ENCODE data around the gene FRMPD4. TPM values are rescaled to one million over a fixed set of nuclear protein-coding genes. Genes with fewer than 3 reads are reported as not detected.

The FRMPD4 gene
- total RNA-seq, 2 donors from 2014 or later: not detected

GRCh38 chrX:12229986-12230385, 91.7 kb downstream of the FRMPD4 start:
- DNase-seq: no peak
- Mint-ChIP-seq H3K9me3 (no peaks in the 10 kb centered on the region), H3K4me1 (ENCODE audit: low read depth) (no peaks in the 10 kb centered on the region), H3K4me3 (no peak overlapping the region), H3K27me3 (ENCODE audit: low read depth) (peaks cover 13% of the 10 kb centered on the region), H3K27ac (no peak overlapping the region), H3K36me3 (ENCODE audit: insufficient read depth in 2 of 2) (no peaks in the 10 kb centered on the region)
- no peak for ATAC-seq (replicated peaks in 1 of 2)

- no peaks in the 10 kb centered on the region for H3K9me3 Mint-ChIP-seq
- no peaks in the 10 kb centered on the region for H3K36me3 Mint-ChIP-seq (ENCODE audit: insufficient read depth in 2 of 2)
- H3K27me3 Mint-ChIP-seq (ENCODE audit: low read depth): peaks cover 15% of the 10 kb centered on the region
- no peaks in the 10 kb centered on the region for H3K4me1 Mint-ChIP-seq (ENCODE audit: low read depth)
- no peak overlapping the region for H3K4me3 Mint-ChIP-seq
- no peak for ATAC-seq (replicated peaks in 1 of 2)
- H3K27ac Mint-ChIP-seq: no peak overlapping the region
- no peak for DNase-seq
These were observed 96.5 kb downstream of the FRMPD4 start for GRCh38 chrX:12234534-12235329.

- no peak for ATAC-seq (replicated peaks in 1 of 2)
- DNase-seq: no peak
- no peak overlapping the region for H3K4me3 Mint-ChIP-seq
- H3K9me3 Mint-ChIP-seq: no peaks in the 10 kb centered on the region
- no peak overlapping the region for H3K27ac Mint-ChIP-seq
- no peaks in the 10 kb centered on the region for H3K4me1 Mint-ChIP-seq (ENCODE audit: low read depth)
- H3K27me3 Mint-ChIP-seq (ENCODE audit: low read depth): peaks cover 15% of the 10 kb centered on the region
- H3K36me3 Mint-ChIP-seq (ENCODE audit: insufficient read depth in 2 of 2): no peaks in the 10 kb centered on the region
These were observed 97.9 kb downstream of the FRMPD4 start for GRCh38 chrX:12236156-12236555.

- no peaks in the 10 kb centered on the region for H3K9me3 Mint-ChIP-seq
- no peaks in the 10 kb centered on the region for H3K36me3 Mint-ChIP-seq (ENCODE audit: insufficient read depth in 2 of 2)
- H3K4me1 Mint-ChIP-seq (ENCODE audit: low read depth): no peaks in the 10 kb centered on the region
- no peak for ATAC-seq (replicated peaks in 1 of 2)
- no peak for DNase-seq
- H3K27ac Mint-ChIP-seq: no peak overlapping the region
- no peak overlapping the region for H3K4me3 Mint-ChIP-seq
- H3K27me3 Mint-ChIP-seq (ENCODE audit: low read depth): peaks cover 15% of the 10 kb centered on the region
These were observed 98.9 kb downstream of the FRMPD4 start for GRCh38 chrX:12237131-12237530.

GRCh38 chrX:12237771-12238170, 99.5 kb downstream of the FRMPD4 start:
- Mint-ChIP-seq H3K4me3 (no peak overlapping the region), H3K9me3 (no peaks in the 10 kb centered on the region), H3K4me1 (ENCODE audit: low read depth) (no peaks in the 10 kb centered on the region), H3K36me3 (ENCODE audit: insufficient read depth in 2 of 2) (no peaks in the 10 kb centered on the region), H3K27ac (no peak overlapping the region), H3K27me3 (ENCODE audit: low read depth) (peaks cover 14% of the 10 kb centered on the region)
- no peak for DNase-seq
- ATAC-seq (replicated peaks in 1 of 2): no peak

- no peak for ATAC-seq (replicated peaks in 1 of 2)
- Mint-ChIP-seq H3K27ac (no peak overlapping the region), H3K27me3 (ENCODE audit: low read depth) (peaks cover 6% of the 10 kb centered on the region), H3K36me3 (ENCODE audit: insufficient read depth in 2 of 2) (no peaks in the 10 kb centered on the region), H3K4me1 (ENCODE audit: low read depth) (no peaks in the 10 kb centered on the region), H3K9me3 (no peaks in the 10 kb centered on the region), H3K4me3 (no peak overlapping the region)
- no peak for DNase-seq
These were observed 101.2 kb downstream of the FRMPD4 start for GRCh38 chrX:12239356-12240082.

- ATAC-seq (replicated peaks in 1 of 2): no peak
- Mint-ChIP-seq H3K27me3 (ENCODE audit: low read depth) (peaks cover 6% of the 10 kb centered on the region), H3K36me3 (ENCODE audit: insufficient read depth in 2 of 2) (no peaks in the 10 kb centered on the region), H3K4me3 (no peak overlapping the region), H3K27ac (no peak overlapping the region), H3K4me1 (ENCODE audit: low read depth) (no peaks in the 10 kb centered on the region), H3K9me3 (no peaks in the 10 kb centered on the region)
- no peak for DNase-seq
These were observed 102.2 kb downstream of the FRMPD4 start for GRCh38 chrX:12240491-12240890.

- Mint-ChIP-seq H3K36me3 (ENCODE audit: insufficient read depth in 2 of 2) (no peaks in the 10 kb centered on the region), H3K27ac (no peak overlapping the region), H3K9me3 (no peaks in the 10 kb centered on the region), H3K27me3 (ENCODE audit: low read depth) (peaks cover 1% of the 10 kb centered on the region), H3K4me1 (ENCODE audit: low read depth) (no peaks in the 10 kb centered on the region), H3K4me3 (no peak overlapping the region)
- no peak for DNase-seq
- ATAC-seq (replicated peaks in 1 of 2): no peak
These were observed 102.8 kb downstream of the FRMPD4 start for GRCh38 chrX:12241026-12241425.

- H3K4me3 Mint-ChIP-seq: no peak overlapping the region
- no peaks in the 10 kb centered on the region for H3K4me1 Mint-ChIP-seq (ENCODE audit: low read depth)
- no peak overlapping the region for H3K27ac Mint-ChIP-seq
- H3K9me3 Mint-ChIP-seq: no peaks in the 10 kb centered on the region
- DNase-seq: no peak
- no peaks in the 10 kb centered on the region for H3K27me3 Mint-ChIP-seq (ENCODE audit: low read depth)
- H3K36me3 Mint-ChIP-seq (ENCODE audit: insufficient read depth in 2 of 2): no peaks in the 10 kb centered on the region
- no peak for ATAC-seq (replicated peaks in 1 of 2)
These were observed 107.7 kb downstream of the FRMPD4 start for GRCh38 chrX:12245650-12246645.

GRCh38 chrX:12249997-12250396, 111.7 kb downstream of the FRMPD4 start:
- Mint-ChIP-seq H3K9me3 (no peaks in the 10 kb centered on the region), H3K4me3 (no peak overlapping the region), H3K36me3 (ENCODE audit: insufficient read depth in 2 of 2) (no peaks in the 10 kb centered on the region), H3K4me1 (ENCODE audit: low read depth) (no peaks in the 10 kb centered on the region), H3K27ac (no peak overlapping the region), H3K27me3 (ENCODE audit: low read depth) (no peaks in the 10 kb centered on the region)
- DNase-seq (no peak), ATAC-seq (replicated peaks in 1 of 2) (no peak)

- Mint-ChIP-seq H3K27me3 (ENCODE audit: low read depth) (peaks cover 7% of the 10 kb centered on the region), H3K27ac (no peak overlapping the region), H3K4me3 (no peak overlapping the region), H3K36me3 (ENCODE audit: insufficient read depth in 2 of 2) (no peaks in the 10 kb centered on the region), H3K9me3 (no peaks in the 10 kb centered on the region), H3K4me1 (ENCODE audit: low read depth) (no peaks in the 10 kb centered on the region)
- no peak for ATAC-seq (replicated peaks in 1 of 2)
- no peak for DNase-seq
These were observed 124.9 kb downstream of the FRMPD4 start for GRCh38 chrX:12263211-12263610.

GRCh38 chrX:12269484-12269883, 131.2 kb downstream of the FRMPD4 start:
- Mint-ChIP-seq H3K4me1 (ENCODE audit: low read depth) (no peaks in the 10 kb centered on the region), H3K4me3 (no peak overlapping the region), H3K27me3 (ENCODE audit: low read depth) (peaks cover 6% of the 10 kb centered on the region), H3K27ac (no peak overlapping the region), H3K9me3 (no peaks in the 10 kb centered on the region), H3K36me3 (ENCODE audit: insufficient read depth in 2 of 2) (no peaks in the 10 kb centered on the region)
- ATAC-seq (replicated peaks in 1 of 2) (no peak), DNase-seq (no peak)

GRCh38 chrX:12278151-12278550, 139.9 kb downstream of the FRMPD4 start:
- DNase-seq (no peak), ATAC-seq (replicated peaks in 1 of 2) (no peak)
- H3K4me3 Mint-ChIP-seq: no peak overlapping the region
- H3K27ac Mint-ChIP-seq: no peak overlapping the region
- peaks cover 0 to 3% of the 10 kb centered on the region in 2 donors for H3K9me3 Mint-ChIP-seq
- H3K27me3 Mint-ChIP-seq (ENCODE audit: low read depth): no peaks in the 10 kb centered on the region
- H3K36me3 Mint-ChIP-seq (ENCODE audit: insufficient read depth in 2 of 2): no peaks in the 10 kb centered on the region
- H3K4me1 Mint-ChIP-seq (ENCODE audit: low read depth): no peaks in the 10 kb centered on the region

Measured in activated T-cell treated with anti-CD3 and anti-CD28 coated beads, Interleukin-2, amount 50 U/mL, for 72 hours (primary cell).